Central memory CD8-positive, alpha-beta T cell (primary cell): ENCODE measurements around the gene RSPH6A.

Experiments used
- ATAC-seq: fragments of 150-1000 bp; cut with Tn5 transposase; replicated peaks from 2 replicates; pipeline ENCODE4 v1.10.0; 2022; ENCODE audit warnings: mild to moderate bottlenecking, moderate FRiP score, moderate number of reproducible peaks; ENCODE audit not compliant: poor library complexity, severe bottlenecking; ENCODE audit errors: extremely low read depth
- DNase-seq, 2 donors: peaks; one replicate each; pipeline ENCODE4 v3.0.0; 2021; ENCODE audit warnings: low spot score in 2 of 2
- H3K27ac Mint-ChIP-seq: one replicate; pipeline ENCODE4 v1.8.0; 2022; ENCODE audit warnings: low read depth, mild to moderate bottlenecking, moderate library complexity, mixed read lengths
- H3K27me3 Mint-ChIP-seq: one replicate; pipeline ENCODE4 v1.8.0; 2022; ENCODE audit warnings: mixed read lengths
- H3K36me3 Mint-ChIP-seq: one replicate; pipeline ENCODE4 v1.8.0; 2022; ENCODE audit warnings: mild to moderate bottlenecking, moderate library complexity, mixed read lengths; ENCODE audit not compliant: insufficient read depth
- H3K4me1 Mint-ChIP-seq: one replicate; pipeline ENCODE4 v1.8.0; 2022; ENCODE audit warnings: mixed read lengths
- H3K4me3 Mint-ChIP-seq: one replicate; pipeline ENCODE4 v1.8.0; 2022; ENCODE audit warnings: mild to moderate bottlenecking, moderate library complexity, mixed read lengths
- H3K9me3 Mint-ChIP-seq: one replicate; pipeline ENCODE4 v1.8.0; 2022; ENCODE audit warnings: mixed read lengths

The RSPH6A gene

DNA sequence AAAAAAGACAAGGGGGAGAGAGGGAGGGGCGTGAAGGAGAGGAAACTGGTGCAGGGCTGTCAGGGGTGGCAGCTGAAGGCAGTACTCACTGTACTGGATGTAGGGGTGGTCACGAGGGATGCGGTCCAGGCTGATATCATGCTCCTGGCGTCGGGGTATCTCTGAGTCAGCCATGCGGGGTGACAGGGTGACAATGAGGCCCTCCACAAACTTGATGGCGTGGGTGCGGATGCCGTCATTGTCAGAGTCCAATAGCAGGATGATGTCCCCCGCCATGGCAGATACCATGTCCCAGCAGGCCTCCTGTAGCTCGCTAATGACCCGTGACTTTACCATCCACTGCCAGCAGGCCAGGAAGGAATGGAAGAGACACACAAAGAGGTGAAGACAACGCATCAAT lies 32.6 kb upstream of the RSPH6A start:
- no peak overlapping the region for H3K27ac Mint-ChIP-seq
- peaks cover 7% of the 10 kb centered on the region for H3K4me1 Mint-ChIP-seq
- no peak for ATAC-seq
- H3K9me3 Mint-ChIP-seq: no peaks in the 10 kb centered on the region
- DNase-seq: no peak
- peaks cover 69% of the 10 kb centered on the region for H3K36me3 Mint-ChIP-seq
- no peak overlapping the region for H3K4me3 Mint-ChIP-seq
- no peaks in the 10 kb centered on the region for H3K27me3 Mint-ChIP-seq

DNA sequence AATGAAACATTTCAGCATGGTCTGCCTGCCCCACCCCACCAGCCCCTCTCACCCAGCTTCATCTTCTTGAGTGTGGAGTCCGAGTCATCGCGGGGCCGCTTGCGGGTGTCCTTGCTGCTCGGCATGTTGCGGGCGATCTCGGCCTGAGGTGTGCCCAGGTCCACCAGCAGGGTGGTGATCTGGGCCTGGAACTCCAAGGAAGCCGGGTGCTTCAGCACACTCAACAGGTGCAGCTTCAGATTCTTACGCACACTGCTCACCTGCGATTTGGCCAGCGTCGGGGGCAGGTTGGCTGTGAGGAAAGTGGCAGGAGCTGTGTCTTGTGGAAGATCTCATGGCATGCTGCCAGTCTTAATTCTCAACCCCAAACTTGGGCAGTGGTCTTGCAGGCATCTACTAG lies 27.1 kb upstream of the RSPH6A start:
- no peaks in the 10 kb centered on the region for H3K9me3 Mint-ChIP-seq
- no peak overlapping the region for H3K27ac Mint-ChIP-seq
- no peak overlapping the region for H3K4me3 Mint-ChIP-seq
- ATAC-seq (no peak), DNase-seq (no peak)
- peaks cover 7% of the 10 kb centered on the region for H3K4me1 Mint-ChIP-seq
- H3K36me3 Mint-ChIP-seq: peaks cover 77% of the 10 kb centered on the region
- H3K27me3 Mint-ChIP-seq: no peaks in the 10 kb centered on the region

DNA sequence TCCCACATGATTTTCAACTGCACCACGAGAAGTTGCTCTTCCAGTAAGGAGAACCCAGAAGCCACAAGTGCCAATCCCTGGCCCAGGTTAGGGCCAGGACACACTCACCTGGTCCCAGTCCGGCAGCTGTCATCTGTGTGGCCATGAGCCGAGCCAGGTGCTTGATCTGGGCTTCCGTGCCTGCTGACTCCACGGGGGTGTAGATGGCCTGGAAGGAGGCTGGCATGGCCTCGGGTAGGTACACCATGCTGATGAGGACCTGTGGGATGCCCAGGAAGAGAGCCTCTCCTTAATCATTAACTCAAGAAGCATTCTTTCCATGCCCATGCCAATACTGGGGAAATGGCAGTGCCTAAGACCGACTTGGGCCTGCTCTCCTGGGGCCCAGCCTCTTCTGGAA lies 19.9 kb upstream of the RSPH6A start:
- no peak for ATAC-seq
- H3K4me3 Mint-ChIP-seq: no peak overlapping the region
- H3K27ac Mint-ChIP-seq: peak overlapping the region; percentile 22
- H3K36me3 Mint-ChIP-seq: peaks cover 77% of the 10 kb centered on the region
- no peak for DNase-seq
- no peaks in the 10 kb centered on the region for H3K4me1 Mint-ChIP-seq
- no peaks in the 10 kb centered on the region for H3K27me3 Mint-ChIP-seq
- H3K9me3 Mint-ChIP-seq: no peaks in the 10 kb centered on the region

DNA sequence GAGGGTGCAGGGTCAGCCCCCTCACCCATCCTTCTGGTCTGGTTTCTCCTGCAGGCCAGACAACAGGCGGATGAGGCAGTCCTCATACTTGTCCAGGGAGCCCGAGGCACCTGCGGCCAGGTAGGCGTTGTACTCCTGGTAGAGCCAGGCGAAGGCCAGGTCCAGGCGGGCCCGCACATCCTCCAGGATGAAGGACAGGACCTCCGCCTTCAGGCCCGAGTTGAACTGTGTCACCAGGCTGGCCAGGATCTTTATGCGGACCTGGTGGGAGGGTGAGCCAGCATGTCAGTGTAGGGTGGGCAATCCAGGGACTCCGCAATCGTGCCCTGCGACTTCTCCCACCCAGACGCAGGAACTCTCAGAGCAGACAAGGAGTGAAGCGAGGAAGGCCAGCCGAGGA lies 13.8 kb upstream of the RSPH6A start:
- Mint-ChIP-seq H3K9me3 (no peaks in the 10 kb centered on the region), H3K27ac (no peak overlapping the region), H3K27me3 (no peaks in the 10 kb centered on the region), H3K4me3 (no peak overlapping the region), H3K36me3 (peaks cover 54% of the 10 kb centered on the region), H3K4me1 (peaks cover 5% of the 10 kb centered on the region)
- ATAC-seq (no peak), DNase-seq (no peak)

DNA sequence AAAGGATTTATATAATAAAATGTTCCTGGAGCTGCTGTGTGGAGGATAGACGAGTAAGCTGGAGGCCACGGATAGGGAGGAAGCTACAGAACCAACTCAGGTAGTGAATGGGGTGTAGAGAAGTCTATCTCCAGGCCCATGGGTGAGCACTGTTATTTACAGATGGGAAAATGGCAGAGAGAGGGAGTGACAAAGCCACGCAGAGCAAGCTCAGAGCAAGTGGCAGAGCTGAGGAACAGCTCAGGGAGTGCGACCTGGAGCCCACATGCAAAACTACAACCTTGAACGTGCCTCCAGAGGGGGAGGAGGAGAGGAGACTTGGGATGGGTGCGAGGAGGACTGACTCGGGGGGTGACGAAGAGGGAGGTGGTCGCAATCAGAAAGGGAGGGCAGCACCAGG lies 13.4 kb upstream of the RSPH6A start:
- peaks cover 5% of the 10 kb centered on the region for H3K4me1 Mint-ChIP-seq
- DNase-seq (no peak), ATAC-seq (no peak)
- peak overlapping the region; percentile 14 for H3K27ac Mint-ChIP-seq
- no peaks in the 10 kb centered on the region for H3K9me3 Mint-ChIP-seq
- no peak overlapping the region for H3K4me3 Mint-ChIP-seq
- H3K36me3 Mint-ChIP-seq: peaks cover 50% of the 10 kb centered on the region
- H3K27me3 Mint-ChIP-seq: no peaks in the 10 kb centered on the region

DNA sequence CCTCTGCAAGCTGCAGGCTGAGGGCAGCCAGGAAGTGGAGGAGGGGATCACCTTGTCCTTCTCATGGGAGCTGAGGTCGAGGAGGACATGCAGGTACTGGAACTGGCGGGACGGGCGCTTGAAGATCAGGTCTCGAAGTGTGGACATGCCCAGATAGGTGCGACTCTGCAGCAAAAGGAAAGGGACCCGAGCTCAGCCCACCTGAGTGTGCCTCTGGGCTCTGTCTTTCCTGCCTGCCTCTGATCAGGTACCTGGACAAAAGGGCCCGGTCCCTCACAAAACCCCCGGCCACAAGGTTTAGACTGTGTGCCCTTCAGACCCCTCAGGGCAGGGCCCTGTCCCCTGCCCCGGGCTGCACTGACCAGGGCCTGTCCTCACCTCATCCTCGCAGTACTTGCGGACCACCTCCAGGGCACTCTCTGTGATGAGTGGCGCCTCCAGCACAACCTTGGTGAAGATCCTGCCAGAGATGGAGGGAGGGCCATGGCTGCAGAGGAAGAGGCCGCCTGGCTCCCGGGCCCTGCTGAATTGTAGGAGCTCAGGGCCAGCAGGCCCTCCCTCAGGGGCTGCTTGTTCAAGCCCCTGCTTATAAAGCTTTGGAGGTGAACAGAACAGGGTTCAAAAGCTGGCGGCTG lies 12.5 kb upstream of the RSPH6A start:
- Mint-ChIP-seq H3K36me3 (peaks cover 41% of the 10 kb centered on the region), H3K9me3 (no peaks in the 10 kb centered on the region), H3K27ac (no peak overlapping the region), H3K4me1 (peaks cover 5% of the 10 kb centered on the region), H3K4me3 (no peak overlapping the region), H3K27me3 (no peaks in the 10 kb centered on the region)
- DNase-seq: no peak
- no peak for ATAC-seq

DNA sequence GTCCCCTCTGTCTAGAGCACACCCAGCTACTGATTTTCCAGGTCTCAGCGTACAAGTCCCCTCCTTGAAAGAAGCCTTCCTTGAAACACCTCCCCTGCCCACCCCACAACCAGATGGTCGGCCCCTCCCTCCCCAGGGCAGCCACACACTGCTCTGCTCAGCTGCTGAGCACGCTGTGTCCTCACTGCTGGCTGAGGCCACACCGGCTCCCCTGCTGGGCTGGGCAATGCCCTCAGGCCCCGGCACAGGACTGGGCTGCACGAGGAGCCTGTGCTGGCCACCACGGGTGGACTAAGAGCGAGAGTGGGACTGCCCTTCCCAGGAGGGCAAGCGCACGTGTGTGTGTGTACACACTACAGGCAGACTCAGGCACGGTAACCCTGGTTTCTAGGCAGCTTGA lies 11.8 kb upstream of the RSPH6A start:
- no peaks in the 10 kb centered on the region for H3K27me3 Mint-ChIP-seq
- no peak overlapping the region for H3K4me3 Mint-ChIP-seq
- ATAC-seq (no peak), DNase-seq (no peak)
- H3K4me1 Mint-ChIP-seq: peaks cover 5% of the 10 kb centered on the region
- peaks cover 37% of the 10 kb centered on the region for H3K36me3 Mint-ChIP-seq
- no peaks in the 10 kb centered on the region for H3K9me3 Mint-ChIP-seq
- H3K27ac Mint-ChIP-seq: no peak overlapping the region

DNA sequence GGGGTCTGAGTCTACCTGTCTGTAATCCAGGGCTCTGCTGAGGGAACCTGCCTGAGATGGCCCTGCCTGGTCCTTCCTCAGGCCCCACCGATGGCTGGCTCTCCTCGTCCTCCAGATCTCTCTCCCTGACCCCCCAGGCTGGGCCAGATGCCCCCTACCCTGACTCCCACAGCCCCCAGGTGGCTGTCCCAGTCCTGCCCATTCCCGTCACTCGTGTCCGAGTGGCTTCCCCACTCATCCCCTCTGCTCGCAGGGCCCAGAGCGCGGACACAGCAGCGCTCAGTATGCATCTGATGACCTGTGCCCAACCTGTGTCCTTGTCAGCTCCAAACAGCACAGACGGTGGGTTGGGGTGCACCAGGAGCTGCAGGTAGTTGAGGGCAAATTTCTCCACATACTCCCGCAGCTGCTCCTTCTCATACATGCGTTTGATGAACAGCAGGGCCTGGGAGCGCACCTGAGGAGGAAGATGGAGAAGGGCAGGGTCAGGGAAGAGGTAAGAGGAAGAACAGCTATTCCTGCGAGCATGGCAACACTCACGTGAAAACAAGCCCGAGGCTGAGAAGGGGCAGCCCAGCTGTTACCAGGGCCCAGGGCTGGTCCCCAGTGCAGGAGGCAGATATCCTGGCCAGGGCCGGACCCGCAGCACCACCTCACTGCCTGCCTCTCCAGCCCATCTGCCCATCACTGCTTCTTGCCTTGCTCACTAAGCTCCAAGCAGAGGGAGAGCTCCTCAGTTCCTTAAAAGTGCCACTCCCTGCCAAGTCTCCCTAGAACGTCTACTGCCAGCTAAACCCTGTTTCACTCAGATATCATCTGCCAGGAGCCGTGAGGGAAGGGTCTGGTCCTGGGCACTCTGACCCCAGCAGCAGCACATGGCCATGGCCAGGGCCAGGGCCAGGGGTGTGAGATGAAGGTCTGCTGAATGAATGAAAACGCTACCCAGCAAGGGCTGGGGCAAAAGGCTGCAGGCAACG lies 11.1 kb upstream of the RSPH6A start:
- H3K4me3 Mint-ChIP-seq: no peak overlapping the region
- H3K4me1 Mint-ChIP-seq: peaks cover 5% of the 10 kb centered on the region
- H3K36me3 Mint-ChIP-seq: peaks cover 30% of the 10 kb centered on the region
- no peak for DNase-seq
- no peak overlapping the region for H3K27ac Mint-ChIP-seq
- H3K27me3 Mint-ChIP-seq: no peaks in the 10 kb centered on the region
- no peak for ATAC-seq
- no peaks in the 10 kb centered on the region for H3K9me3 Mint-ChIP-seq

DNA sequence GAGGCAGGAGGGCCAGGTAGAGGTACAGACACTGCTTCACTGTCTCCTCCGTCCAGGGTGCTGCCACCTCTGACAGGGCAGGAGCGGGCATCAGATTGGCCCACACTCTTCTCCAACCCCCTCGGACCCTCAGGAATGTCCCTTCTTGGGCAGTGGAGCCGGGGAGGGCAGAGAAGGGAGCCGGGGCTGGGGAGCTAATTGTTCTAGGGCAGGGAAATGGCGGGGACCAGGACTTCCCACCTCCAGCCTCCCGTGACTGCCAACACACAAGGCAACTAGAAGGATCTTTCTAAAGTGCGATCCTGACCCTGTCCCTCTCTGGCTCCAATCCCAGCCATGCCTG lies 10.1 kb upstream of the RSPH6A start:
- Mint-ChIP-seq H3K9me3 (no peaks in the 10 kb centered on the region), H3K36me3 (peaks cover 26% of the 10 kb centered on the region), H3K4me3 (no peak overlapping the region), H3K4me1 (peaks cover 5% of the 10 kb centered on the region), H3K27me3 (no peaks in the 10 kb centered on the region), H3K27ac (no peak overlapping the region)
- DNase-seq (no peak), ATAC-seq (no peak)

DNA sequence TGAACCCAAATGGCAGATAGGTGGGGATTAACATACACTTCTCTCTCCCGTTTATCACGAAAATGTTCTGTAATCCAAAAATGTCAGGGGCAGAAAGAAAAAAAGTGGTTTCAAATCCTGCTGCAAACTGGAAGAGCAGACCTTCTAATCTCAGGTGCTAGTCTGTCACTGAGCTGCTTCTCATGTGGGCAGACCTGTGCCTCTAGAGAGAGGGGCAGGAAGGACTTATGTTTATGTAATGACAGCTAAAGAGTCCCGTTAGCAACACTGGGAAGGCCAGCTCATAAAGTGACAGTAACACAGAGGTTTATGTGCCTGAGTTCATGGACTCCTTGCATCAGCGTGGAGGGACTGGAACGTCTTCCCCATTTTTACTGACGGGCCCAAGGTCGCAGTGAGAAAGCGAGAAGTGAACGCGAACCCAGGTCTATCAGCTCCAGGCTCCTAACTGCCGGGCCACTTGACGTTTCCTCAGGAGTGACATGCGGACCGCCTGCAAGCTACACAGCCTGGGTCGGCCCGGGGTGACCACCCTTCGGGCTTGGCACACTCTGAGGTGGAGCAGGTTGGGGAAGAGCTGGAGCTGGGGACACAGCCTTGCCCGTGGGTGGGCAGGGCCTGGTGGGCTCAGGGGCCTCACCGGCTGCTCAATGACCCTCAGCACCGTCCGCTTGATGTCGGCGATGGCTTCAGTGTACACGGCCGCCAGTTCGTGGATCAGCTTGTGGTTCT lies 9.6 kb upstream of the RSPH6A start:
- Mint-ChIP-seq H3K4me1 (peaks cover 5% of the 10 kb centered on the region), H3K4me3 (no peak overlapping the region), H3K27me3 (no peaks in the 10 kb centered on the region), H3K9me3 (no peaks in the 10 kb centered on the region), H3K27ac (no peak overlapping the region), H3K36me3 (peaks cover 24% of the 10 kb centered on the region)
- no peak for DNase-seq
- ATAC-seq: no peak

DNA sequence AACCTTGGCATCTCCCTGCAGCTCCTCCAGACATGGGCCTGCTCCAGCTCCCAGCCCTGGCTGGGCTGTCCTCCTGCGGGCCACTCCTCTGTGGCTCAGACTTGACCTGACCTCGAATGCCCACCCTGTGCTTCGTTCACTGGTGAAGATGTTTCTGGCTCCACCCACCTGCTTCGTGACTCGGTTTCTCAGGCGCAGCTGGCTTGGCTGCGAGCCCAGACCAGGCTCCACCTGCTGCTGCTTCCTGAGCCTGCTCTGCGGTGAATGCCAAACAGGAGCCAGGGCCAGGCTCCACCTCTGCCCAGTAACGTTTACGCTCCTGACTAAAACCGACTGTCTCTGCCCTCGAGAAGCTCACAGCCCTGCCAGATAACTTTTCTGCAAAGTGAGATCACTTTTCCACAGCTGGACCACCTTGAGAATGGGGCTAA lies 8.9 kb upstream of the RSPH6A start:
- Mint-ChIP-seq H3K4me1 (peaks cover 5% of the 10 kb centered on the region), H3K27ac (no peak overlapping the region), H3K4me3 (no peak overlapping the region), H3K9me3 (no peaks in the 10 kb centered on the region), H3K27me3 (no peaks in the 10 kb centered on the region), H3K36me3 (peaks cover 19% of the 10 kb centered on the region)
- ATAC-seq: no peak
- no peak for DNase-seq

DNA sequence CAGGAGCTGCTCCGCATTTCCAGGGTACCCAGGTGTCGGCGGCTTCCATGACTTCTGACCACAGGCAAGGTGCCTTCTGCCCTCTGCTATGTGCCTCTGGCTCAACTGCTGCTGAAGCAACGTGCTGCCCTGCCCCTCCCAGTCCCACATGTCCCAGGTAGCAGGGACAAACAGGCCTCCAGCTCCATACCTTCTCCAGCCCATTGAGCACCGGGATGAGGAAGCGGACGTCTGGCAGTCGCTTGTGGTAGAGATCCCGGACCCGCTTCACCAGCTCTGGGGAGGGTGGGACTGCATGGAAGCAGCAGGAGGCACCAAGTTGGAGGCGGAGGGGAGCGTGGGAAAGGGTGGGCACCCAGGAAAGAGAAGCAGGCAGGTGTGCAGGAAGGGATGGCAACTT lies 8.1 kb upstream of the RSPH6A start:
- Mint-ChIP-seq H3K27ac (no peak overlapping the region), H3K4me3 (no peak overlapping the region), H3K4me1 (peaks cover 5% of the 10 kb centered on the region), H3K36me3 (peaks cover 18% of the 10 kb centered on the region), H3K9me3 (no peaks in the 10 kb centered on the region), H3K27me3 (no peaks in the 10 kb centered on the region)
- ATAC-seq (no peak), DNase-seq (no peak)
